ENCODE measurements around the gene SLC22A17.
A peak's percentile ranks its signal among the peaks of the same experiment; 100 is the strongest.

SLC22A17 gene

GRCh38 chr14:23324455-23324846 lies 28.2 kb downstream of the SLC22A17 start:
- TF ChIP-seq CTCF (conservative IDR thresholded peaks at IDR 0.05; ENCODE audit: control insufficient read depth, insufficient read depth, low read depth, low read length): no peak
- DNase-seq (ENCODE audit: low read depth): no peak
- no peak overlapping the region for H3K4me3 ChIP-seq (ENCODE audit: control insufficient read depth, low read depth, low read length)

GRCh38 chr14:23323838-23324454 lies 28.7 kb downstream of the SLC22A17 start:
- H3K4me3 ChIP-seq (ENCODE audit: control insufficient read depth, low read depth, low read length): no peak overlapping the region
- DNase-seq (ENCODE audit: low read depth): no peak
- no peak for TF ChIP-seq CTCF (conservative IDR thresholded peaks at IDR 0.05; ENCODE audit: control insufficient read depth, insufficient read depth, low read depth, low read length)

GRCh38 chr14:23322568-23323517 lies 29.8 kb downstream of the SLC22A17 start:
- no peak for TF ChIP-seq CTCF (conservative IDR thresholded peaks at IDR 0.05; ENCODE audit: control insufficient read depth, insufficient read depth, low read depth, low read length)
- no peak for DNase-seq (ENCODE audit: low read depth)

GRCh38 chr14:23321572-23322547 lies 30.8 kb downstream of the SLC22A17 start:
- peak; percentile 58 for DNase-seq (ENCODE audit: low read depth)
- TF ChIP-seq CTCF (conservative IDR thresholded peaks at IDR 0.05; ENCODE audit: control insufficient read depth, insufficient read depth, low read depth, low read length): no peak
- peak overlapping the region; percentile 90 for H3K4me3 ChIP-seq (ENCODE audit: control insufficient read depth, low read depth, low read length)

More at GRCh38 chr14:23322568-23323517, 29.8 kb downstream of the SLC22A17 start:
- H3K4me3 ChIP-seq (ENCODE audit: control insufficient read depth, low read depth, low read length): peak overlapping the region; percentile 90

GRCh38 chr14:23320584-23321571 lies 31.8 kb downstream of the SLC22A17 start, which contains the start of gene PABPN1:
Gene PABPN1 (plus strand): TSS chr14:23321457. CDS start chr14:23321470, 13 bp downstream.
- H3K4me3 ChIP-seq (ENCODE audit: control insufficient read depth, low read depth, low read length): peak within 1 kb of the TSS; percentile 90
- DNase-seq (ENCODE audit: low read depth): peak; percentile 100
- no peak for TF ChIP-seq CTCF (conservative IDR thresholded peaks at IDR 0.05; ENCODE audit: control insufficient read depth, insufficient read depth, low read depth, low read length)
